Measurements from ENCODE around the gene CTNNA2. TPM values are rescaled to one million over a fixed set of nuclear protein-coding genes. Genes with fewer than 3 reads are reported as not detected.

CTNNA2 gene
- total and polyA plus RNA-seq, 11 donors = 0.20 to 0.81 TPM; not detected in 9

- WGBS, 4 donors = 85 to 93% (median 89%) methylated on average over 1 of the region's 1 CpG
- Histone ChIP-seq H3K9me3 (no peaks in the 10 kb centered on the region), H3K4me1 (no peaks in the 10 kb centered on the region), H3K4me3 (no peak overlapping the region), H3K27ac (no peak overlapping the region), H3K36me3 (no peaks in the 10 kb centered on the region), H3K27me3 (no peaks in the 10 kb centered on the region)
- TF ChIP-seq POLR2A (IDR thresholded peaks at IDR 0.05) (no peak), CTCF (IDR thresholded peaks at IDR 0.05) (no peak)
- DNase-seq = no peak
- intact Hi-C loops (cut with DNase I) = no loop called here
- no peak for ATAC-seq
Measured at GRCh38 chr2:80057956-80058355, 545.1 kb downstream of the CTNNA2 start.

GRCh38 chr2:80058562-80058961 is 545.7 kb downstream of the CTNNA2 start:
- Histone ChIP-seq H3K9me3 (no peaks in the 10 kb centered on the region), H3K27ac (no peak overlapping the region), H3K27me3 (no peaks in the 10 kb centered on the region), H3K4me1 (no peaks in the 10 kb centered on the region), H3K4me3 (no peak overlapping the region), H3K36me3 (no peaks in the 10 kb centered on the region)
- no peak for TF ChIP-seq CTCF (IDR thresholded peaks at IDR 0.05)
- TF ChIP-seq POLR2A (IDR thresholded peaks at IDR 0.05) = no peak
- 82 to 84% (median 84%) methylated on average over 4 of the region's 4 CpGs for WGBS, 4 donors
- DNase-seq (no peak), ATAC-seq (no peak)
- intact Hi-C loops (cut with DNase I) = no loop called here

GRCh38 chr2:80059447-80059846 is 546.6 kb downstream of the CTNNA2 start:
- Histone ChIP-seq H3K36me3 (no peaks in the 10 kb centered on the region), H3K4me1 (no peaks in the 10 kb centered on the region), H3K27ac (no peak overlapping the region), H3K27me3 (no peaks in the 10 kb centered on the region), H3K9me3 (no peaks in the 10 kb centered on the region), H3K4me3 (no peak overlapping the region)
- intact Hi-C loops (cut with DNase I) = no loop called here
- no peak for DNase-seq
- TF ChIP-seq POLR2A (IDR thresholded peaks at IDR 0.05) (no peak), CTCF (IDR thresholded peaks at IDR 0.05) (no peak)
- no peak for ATAC-seq
- 70 to 78% (median 77%) methylated on average over 5 of the region's 5 CpGs for WGBS, 4 donors

- intact Hi-C loops (cut with DNase I) = no loop called here
- no peak overlapping the region for H3K27ac ChIP-seq
- no peaks in the 10 kb centered on the region for H3K36me3 ChIP-seq
- ATAC-seq (no peak), DNase-seq (no peak)
- H3K4me3 ChIP-seq = no peak overlapping the region
- H3K27me3 ChIP-seq = no peaks in the 10 kb centered on the region
- no peaks in the 10 kb centered on the region for H3K9me3 ChIP-seq
- no peaks in the 10 kb centered on the region for H3K4me1 ChIP-seq
- TF ChIP-seq POLR2A (IDR thresholded peaks at IDR 0.05) (no peak), CTCF (IDR thresholded peaks at IDR 0.05) (no peak)
Measured at GRCh38 chr2:80061881-80062280, 549.0 kb downstream of the CTNNA2 start.
